HG02970 (cell line): Measurements from ENCODE around the gene CFAP74.

ENCODE experiments used
- ATAC-seq: cut with Tn5 transposase; IDR thresholded peaks from one replicate; pipeline ENCODE4 v1.9.1; 2021; ENCODE audit warnings: mild to moderate bottlenecking, moderate library complexity, moderate number of reproducible peaks; ENCODE audit not compliant: unreplicated experiment, low FRiP score

Gene CFAP74

DNA sequence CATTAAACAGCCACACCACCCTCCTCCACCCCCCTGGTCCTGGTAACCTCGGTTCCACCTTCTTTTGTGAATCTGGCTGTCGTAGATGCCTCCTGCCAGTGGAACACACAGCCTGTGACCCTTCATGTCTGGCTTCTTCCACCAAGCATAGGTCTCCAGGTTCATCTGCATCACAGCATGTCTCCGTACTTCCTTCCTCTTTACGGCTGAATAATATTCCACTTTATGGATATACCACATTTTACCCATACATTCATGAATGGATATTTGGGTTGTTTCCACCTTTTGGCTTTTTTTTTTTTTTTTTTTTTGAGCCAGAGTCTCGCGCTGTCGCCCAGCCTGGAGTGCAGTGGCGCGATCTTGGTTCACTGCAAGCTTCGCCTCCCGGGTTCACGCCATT lies 100.4 kb downstream of the CFAP74 start:
- no peak for ATAC-seq

DNA sequence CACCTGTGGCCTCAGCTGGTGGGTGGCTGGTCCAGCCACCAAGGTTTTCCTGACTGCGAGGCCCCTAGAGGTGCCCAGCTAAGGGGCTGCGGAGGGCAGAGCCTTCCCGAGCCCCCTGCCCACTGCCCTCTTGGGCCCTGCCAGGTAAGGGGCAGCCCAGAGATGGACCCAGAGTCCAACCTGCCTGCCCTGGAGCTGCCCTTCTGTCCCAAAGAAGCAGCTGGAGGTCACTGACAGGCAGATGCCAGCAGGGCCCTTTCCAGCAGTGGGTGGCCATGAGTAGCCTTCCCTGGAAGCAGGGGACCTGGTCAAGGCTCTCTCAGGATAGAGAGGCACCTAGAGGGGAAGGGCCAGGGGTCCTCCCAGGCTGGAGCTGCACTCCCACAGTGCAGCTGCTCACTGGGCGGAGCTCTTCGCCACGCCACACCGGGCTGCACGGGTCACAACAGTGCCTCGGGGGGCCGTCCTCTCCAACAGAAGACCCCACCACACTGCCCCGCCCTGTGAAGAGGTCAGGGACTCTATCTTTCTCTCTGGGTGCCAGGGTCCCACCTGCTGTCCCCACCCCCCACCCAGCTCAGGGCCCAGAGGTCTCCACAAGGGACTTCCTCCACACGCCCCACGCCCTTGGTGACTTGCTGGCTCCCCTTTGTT lies 101.8 kb downstream of the CFAP74 start:
- ATAC-seq: no peak

DNA sequence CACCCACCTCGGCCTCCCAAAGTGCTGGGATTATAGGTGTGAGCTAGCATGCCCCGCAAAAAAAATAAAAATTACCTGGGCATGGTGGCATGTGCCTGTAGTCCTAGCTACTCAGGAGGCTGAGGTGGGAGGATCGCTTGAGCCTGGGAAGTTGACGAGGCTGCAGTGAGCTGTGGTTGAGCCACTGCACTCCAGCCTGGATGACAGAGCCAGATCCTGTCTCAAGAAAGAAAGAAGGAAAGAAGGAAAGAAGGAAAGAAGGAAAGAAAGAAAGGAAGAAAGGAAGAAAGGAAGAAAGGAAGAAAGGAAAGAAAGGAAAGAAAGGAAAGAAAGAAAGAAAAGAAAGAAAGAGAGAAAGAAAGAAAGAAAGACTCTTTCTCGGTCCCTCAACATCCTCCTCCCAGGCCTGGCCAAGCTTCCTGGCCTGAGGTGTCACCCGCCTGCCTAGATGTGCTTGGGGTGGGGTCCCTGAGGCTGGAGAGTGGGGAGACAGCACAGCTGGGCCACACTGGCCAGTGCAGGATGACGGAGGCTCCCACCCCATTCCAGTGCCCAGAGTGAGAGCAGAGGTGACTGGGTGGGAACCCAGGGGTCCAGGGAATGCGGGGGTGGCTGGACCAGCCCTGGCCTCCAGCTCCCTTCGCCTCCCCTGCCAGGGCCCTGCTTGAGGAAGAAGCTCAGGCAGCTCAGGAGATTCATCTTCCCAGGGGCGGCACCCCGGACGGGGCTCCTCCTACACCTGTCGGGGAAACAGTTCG lies 102.5 kb downstream of the CFAP74 start:
- no peak for ATAC-seq

DNA sequence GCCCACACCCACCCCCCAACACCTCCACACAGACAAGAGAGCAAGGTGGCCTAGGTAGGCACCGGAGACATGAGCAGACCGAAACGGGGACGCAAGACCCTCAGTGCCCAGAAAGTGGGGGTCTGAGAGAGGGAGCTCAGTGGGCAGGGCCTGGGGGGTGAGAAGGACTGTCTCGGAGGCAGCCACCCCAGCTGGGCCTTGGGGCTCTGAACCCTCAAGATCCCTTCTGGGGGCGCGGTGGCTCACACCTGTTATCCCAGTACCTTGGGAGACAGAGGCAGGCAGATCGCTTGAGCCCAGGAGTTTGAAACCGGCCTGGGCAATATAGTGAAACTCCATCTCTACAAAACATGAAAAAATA lies 103.6 kb downstream of the CFAP74 start:
- ATAC-seq: no peak

DNA sequence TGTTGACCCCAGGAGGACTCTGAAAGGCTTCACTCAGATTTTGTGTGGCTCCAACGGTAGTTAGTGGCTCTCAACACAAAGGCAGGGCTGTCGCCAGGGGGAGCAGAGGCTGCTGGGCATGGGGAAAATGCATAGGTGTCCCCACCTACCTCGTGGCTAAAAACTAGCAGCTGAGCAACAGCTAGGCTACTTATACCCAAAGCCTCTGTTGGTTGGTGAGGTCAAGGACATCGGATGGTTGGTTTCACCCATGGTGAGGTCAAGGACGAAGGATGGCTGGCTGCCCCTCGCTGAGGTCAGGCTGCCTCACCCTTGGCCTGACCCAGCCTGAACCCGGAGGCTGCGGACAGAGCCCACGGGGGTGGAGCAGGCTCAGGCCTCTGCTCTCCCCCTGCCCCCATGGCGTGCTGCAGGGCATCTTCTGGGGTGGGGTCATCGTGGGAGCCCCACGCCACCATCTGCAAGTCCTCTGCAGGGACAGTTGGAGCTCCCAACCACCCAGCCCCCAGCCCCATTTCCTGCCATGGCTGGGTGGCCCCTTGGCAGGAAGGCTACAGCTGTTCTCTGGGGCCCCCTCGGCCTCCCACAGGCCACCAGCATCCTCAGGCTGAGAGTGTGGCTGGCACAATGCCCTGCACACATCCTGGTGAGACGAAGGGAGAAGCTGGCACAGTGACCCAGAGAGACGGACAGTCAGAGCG lies 104.2 kb downstream of the CFAP74 start:
- ATAC-seq: no peak

DNA sequence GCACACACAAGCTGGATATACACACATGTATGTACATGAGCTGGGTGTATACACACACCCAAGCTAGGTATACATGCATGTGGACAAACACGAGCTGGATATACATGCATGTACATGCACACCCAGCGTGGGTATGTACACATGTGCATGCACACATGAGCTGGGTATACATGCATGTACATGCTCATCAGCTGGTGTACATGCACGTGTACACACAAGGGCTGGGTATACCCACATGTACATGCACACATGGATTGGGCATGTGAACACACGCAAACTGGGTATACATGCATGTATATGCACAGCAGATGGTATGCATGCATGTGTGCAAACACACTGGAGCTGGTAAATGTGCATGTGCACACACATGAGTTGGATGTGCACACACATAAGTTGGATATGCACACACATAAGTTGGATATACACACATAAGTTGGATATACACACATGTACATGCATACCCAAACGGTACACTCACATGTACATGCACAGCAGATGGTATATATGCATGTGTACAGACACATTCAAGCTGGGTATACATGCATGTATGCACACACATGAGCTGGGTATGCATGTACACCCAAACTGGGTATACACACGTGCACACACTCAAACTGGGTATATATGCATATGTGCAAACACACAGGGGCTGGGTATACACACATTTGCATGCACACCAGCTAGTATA lies 105.2 kb downstream of the CFAP74 start:
- ATAC-seq: no peak

DNA sequence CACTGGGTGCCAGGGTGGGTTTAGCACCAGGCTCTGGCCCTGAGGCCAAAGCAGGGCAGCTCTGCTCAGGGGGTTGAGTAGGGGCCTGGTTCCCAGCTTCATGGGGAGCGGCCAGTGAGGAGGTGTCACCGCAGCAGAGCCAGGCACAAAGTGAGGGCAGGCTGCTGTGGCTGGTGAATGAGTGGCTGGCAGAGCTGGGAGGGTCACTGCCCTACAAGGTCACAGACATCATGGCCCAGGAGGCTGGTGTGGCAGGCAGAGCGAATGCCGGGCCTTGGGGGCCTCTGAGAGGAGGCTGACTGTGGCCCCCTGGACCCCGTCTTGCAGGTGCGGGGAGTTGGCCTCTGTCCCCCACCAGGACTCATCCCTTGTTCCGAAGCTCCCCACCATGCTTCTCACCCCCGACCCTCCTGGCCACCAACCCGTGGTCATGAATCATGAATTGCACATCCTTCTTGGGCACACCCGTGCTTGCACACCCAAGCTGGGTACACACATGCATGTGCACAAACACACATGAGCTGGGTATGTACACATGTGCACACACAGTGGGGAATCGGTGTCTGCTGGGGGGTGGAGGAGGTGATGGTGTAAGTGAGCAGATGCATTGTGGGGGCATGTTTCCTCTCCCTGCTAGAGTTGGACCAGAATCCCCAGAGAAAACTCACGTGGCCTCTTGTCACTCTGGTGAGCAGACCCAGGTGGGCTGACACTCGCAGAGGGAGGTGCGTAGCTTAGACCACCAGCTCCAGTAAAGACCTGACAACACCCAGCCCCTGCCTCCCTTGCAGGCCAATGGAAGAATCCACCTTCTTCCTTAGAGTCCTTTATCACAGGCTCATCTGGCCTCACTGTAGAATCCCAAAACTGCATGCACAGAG lies 107.9 kb downstream of the CFAP74 start:
- ATAC-seq: no peak

DNA sequence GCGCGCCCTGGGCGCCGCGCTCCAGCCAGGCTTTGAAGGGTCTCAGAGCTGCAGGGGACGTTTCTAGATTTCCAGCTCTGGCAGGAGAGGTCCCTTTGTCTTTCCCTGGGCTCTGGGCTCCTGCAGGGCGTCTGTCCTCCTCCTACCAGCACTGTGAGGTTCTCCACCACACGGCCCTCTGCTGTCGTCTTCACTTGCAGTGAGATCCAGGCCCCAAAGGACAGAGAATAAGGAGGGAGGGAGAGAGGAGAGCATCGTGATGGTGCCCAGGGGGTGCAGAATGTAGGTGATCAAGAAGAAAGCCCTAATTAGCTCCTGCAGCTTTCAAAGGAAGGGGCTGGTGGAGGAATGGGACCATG lies 108.5 kb downstream of the CFAP74 start:
- no peak for ATAC-seq

DNA sequence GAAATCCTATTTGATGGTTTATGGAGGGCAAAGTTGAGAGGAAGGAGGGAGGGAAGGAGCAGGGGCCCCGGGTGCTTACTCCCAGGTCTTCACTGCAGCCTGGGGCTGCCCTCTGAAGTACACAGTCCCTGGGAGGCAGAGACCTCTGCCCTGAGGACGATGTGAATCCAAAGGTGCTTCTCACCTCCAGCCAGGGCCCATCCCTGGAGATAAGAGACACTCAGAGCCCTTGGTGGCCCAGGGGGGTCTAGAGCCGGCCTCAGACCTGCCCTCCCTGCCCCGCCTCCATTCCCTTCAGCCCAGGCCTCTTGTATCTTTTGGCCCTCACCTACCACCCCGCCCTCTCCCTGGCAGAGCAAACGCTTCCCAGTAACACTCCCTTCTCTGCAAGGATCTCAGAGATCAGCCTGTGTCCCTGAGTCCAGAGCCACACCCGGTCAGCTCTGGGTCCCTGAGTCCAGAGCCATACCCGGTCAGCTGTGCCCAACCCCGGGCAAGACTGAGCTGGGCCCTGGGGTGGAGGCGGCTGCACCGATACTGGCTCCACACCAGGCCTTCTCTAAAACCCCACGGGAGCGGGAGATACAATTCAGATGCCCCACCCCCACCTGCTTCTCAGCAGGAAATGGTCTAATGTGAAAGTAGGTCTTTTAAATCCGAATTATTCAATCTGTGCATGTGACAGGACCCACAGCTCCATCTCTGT lies 109.1 kb downstream of the CFAP74 start:
- ATAC-seq: no peak

DNA sequence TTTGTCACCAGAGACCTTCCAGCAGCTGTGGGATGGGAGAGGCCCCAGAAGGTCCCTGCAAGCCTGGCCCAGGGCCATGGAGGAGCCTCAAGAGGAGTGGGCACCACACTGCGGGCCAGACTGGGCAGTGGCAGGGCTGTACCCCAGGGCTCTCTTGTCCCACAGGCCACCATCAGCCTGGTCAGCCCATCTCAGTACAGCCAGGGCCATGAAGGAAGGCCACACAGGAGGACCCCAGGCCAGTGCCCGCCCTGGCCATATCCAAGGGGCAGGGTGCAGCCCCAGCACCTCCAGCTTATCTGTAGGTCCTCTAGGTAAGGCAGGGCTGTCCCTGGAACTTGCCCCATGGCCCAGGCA lies 109.6 kb downstream of the CFAP74 start:
- no peak for ATAC-seq

DNA sequence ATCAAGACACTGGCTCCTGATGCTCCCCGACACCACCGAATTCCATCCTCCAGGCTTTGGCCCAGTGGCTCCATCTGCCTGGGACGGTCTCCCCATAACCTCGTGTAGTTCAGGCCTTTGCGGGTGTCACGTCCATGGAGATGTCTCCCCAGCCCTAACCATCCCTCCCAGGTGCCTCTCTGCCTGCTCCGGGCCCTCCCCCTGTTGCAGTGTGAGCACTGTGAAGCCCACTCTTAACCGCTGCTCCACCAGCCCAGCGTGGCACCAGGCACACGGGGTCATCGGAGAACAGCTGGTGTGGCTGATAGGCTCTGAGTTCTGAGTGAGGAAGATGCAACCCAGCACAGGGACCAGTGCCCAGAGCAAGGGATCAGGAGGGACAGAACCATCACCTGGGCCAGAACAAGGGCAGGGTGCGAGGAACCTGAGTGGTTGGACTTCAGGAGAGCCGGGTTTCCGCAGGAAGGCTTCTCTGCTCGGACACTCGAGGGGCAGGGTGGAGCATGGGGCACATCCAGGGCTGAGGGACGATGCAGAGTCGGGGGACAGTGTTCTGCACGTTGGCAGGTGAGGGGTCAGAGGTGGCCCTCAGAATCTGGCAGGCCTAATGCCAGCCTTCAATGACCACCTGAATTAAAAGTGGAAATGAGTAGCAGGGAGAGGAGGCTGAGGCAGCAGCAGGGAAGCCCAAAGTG lies 110.1 kb downstream of the CFAP74 start:
- no peak for ATAC-seq

DNA sequence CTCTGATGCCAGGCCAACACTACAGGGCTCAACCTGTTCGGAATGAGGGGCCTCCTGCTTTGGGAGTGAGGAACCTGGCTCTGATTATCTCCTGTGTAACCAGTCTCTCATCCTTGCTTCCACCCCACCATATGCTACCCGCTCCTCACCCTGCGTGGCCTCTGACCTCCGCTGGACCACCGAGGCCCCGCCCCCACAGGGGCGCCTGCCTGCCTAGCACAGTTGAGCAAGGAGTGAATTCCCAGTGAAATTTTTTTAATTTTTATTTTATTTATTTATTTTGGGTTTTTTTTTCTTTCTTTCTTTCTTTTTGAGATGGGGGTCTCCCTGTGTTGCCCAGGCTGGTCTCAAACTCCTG lies 110.8 kb downstream of the CFAP74 start:
- no peak for ATAC-seq

DNA sequence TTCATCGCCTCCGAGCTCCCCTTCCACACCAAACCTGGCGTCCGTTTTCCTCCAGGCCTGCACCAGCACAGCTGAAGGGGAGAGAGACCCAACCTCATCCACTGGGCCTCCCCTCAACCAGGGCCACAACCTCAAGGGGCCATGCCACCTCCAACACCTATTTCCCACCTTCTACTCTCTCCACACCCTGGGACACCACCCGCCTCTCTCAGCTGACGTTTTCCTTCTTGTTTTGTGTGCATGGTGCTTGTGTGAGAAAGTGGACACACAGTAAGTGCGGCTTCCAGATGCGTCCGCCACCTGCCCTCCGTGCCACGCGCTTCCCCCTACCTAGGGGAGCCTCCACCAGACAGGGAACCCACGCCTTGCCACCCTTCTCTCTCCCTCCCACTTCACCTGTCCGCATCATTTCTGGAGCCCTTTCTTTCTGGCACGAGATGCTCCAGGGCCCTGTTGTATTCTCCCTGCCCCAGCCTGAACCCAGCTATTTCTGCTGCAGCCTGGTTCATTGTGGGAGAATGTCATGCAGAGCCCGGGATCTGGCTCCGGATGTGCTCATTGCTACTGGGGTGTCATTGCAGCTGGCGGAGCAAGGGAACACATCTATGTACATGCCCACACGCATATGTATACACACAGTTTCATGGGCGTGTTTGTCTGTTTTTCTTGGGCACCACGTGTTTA lies 111.4 kb downstream of the CFAP74 start:
- ATAC-seq: no peak

DNA sequence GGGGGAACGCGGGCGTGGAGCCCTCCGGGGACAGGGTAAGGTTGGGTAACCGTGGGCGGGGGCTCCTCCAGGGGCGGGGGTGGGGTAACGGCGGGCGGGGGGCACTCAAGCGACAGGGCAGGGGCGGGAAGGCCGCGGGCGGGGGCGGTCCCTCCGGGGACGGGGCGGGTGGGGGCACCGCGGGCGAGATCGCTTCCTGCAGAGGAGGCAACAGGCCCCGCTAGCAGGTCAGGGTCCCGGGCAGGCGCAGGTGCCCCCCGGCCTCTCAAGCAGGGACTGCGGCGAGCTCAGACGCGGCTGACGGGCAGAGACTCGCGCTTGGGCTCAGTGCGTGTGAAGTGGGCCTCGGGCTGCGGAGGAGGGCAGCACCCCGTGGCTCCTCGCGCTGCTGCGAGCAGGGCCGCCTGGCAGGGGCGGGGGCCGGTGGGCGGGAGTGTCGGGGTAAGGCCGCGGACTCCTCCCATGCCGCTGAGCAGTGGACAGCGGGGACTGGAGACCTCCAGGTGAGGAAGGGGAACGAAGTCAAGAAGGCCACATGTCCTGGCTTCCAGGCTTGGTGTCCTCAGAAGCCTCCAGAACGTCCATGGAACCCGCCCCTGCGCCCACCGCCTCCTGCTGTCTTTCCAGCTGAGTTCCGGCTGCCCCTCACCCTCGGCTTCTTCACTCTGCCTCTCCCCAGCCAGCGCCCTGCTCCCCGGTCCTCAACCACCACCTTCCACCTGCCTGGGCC lies 112.1 kb downstream of the CFAP74 start:
- no peak for ATAC-seq

DNA sequence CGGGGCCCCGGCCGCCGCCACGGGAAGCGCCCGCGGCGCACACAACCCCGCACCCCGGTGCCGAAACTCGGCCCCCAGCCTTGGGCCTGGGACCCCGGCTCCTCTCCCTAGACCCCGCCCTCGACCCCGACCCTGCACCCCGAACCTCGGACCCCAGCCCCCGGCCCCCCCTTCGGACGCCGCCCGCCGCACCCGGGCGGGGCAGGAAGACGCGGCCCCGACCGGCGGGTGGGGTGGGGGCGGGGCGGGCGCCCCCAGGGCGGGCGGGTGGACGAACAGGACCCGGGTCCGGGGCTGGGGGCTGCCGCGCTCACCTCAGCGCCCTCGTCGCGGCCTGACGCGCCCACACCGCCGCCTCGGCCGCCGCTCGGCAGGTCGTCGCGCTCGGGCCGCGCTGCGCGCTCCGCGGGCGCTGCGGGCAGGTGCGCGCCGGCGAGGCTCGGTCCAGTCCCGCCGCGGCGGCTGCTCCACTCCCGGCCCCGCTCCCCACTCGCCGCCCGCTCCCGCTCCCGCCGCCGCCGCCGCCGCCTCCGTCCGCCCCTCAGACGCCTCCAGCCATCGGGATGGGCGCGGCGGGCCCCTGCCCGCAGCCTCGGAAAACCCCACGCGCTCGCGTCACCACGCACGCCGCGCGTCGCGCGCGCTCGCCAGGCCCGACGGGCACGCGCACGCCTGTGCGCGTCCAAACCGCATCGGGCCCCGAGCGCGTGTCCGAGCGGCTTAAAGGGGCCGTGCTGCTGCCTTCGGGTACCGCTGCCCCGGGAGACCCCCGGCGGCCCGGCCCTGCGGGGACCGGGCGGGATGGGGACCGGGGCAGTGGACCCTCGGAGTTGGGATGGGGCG lies 112.9 kb downstream of the CFAP74 start, which contains the start of gene GNB1:
GNB1 (minus strand) TSS at position 582 of the 843 bp plus-strand sequence. CDS start 65,634 bp downstream, outside the sequence.
- peak; percentile 81 for ATAC-seq

DNA sequence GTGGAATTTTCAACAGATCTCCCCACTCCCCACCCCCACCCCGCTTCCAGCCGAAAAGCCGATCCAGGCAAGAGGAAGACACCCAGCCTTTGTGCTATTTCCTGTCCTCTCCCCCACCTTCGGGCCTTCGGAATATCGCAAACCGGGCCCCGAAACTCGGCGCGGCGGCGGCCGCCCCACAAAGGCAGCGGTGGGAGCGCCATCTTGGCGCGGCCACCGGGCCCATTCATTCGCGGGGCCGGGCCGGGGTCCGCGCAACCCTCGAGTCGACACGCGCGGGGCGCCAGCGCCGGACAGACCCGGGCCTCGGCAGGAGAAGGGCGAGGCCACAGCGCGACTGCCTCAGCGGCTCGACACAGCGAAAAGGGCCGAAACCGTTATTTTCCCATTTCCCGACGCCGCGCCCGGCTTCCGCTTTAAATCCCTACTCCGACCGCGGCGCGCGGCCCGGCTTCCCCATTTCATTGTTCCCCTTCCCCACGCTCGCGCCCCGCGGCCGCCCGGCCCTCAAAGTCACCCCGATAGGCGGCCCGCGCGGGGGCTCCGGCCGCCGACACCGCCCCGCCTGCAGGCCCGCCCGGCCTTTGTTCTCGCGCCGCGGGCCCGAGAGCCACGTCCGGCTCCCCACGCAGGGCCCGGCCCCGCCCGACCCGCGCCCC lies 113.6 kb downstream of the CFAP74 start:
- peak; percentile 26 for ATAC-seq
